GM12878 (cell line): ENCODE results near the gene WWOX. TPM values are rescaled to one million over a fixed set of nuclear protein-coding genes. Genes with fewer than 3 reads are reported as not detected.

Source experiments
- ATAC-seq: fragments of 200-7000 bp; cut with Tn5 transposase; 3 replicates; pipeline ENCODE4 v1.9.1; 2020; ENCODE audit warnings: mild to moderate bottlenecking, moderate library complexity
- BruUV-seq: library from RNA; stranded (reverse); fragments of 400-500 nt; replicated peaks from 2 replicates; lab custom pipeline; 2021; lab: Mats Ljungman, UMichigan
- CTCF ChIA-PET: fragments of 300-600 bp; sonication (Branson Sonifier 250); formaldehyde crosslinking; extraction: SDS; loops from one replicate; lab custom pipeline; 2021; ENCODE audit warnings: inconsistent platforms; lab: Yijun Ruan, JAX
- POLR2A ChIA-PET: fragments of 350-600 bp; formaldehyde crosslinking; extraction: SDS; loops from one replicate; lab custom pipeline; 2021; ENCODE audit warnings: inconsistent platforms; lab: Charles Lee
- RAD21 ChIA-PET: fragments of 300-600 bp; sonication (Branson Sonifier 250); formaldehyde crosslinking; loops from one replicate; lab custom pipeline; 2023; ENCODE audit warnings: antibody characterized with exemption; ENCODE audit not compliant: unreplicated experiment; lab: Charles Lee
- SMC1A ChIA-PET: fragments of 300-600 bp; sonication (Branson Sonifier 250); formaldehyde crosslinking; loops from one replicate; lab custom pipeline; 2023; ENCODE audit not compliant: unreplicated experiment, uncharacterized antibody; lab: Charles Lee
- DNase-seq: peaks from one replicate; pipeline ENCODE4 v3.0.0-alpha.2; 2011; ENCODE audit warnings: low read depth, low spot score
- FAIRE-seq: peaks from 3 replicates; lab custom pipeline; 2011; peaks lifted over from hg19 to GRCh38; lab: Jason Lieb, UNC
- H2AFZ ChIP-seq: 2 replicates; pipeline ENCODE4 v1.6.0; 2011; ENCODE audit warnings: low read depth, low read length, control low read depth; ENCODE audit not compliant: control insufficient read depth
- H3K27ac ChIP-seq: 2 replicates; pipeline ENCODE4 v1.5.1; 2011; ENCODE audit warnings: control low read depth; ENCODE audit not compliant: control insufficient read depth, insufficient read depth
- H3K27me3 ChIP-seq, 2 experiments: replicated peaks in 1 of 2; 2 replicates each; pipeline versions ENCODE4 v1.6.0 to v1.6.1; 2011; ENCODE audit warnings: low read length in 1 of 2; ENCODE audit not compliant: control insufficient read depth in 2 of 2, insufficient read depth in 2 of 2
- H3K36me3 ChIP-seq, 2 experiments: 2 replicates each; pipeline ENCODE4 v1.5.1; 2011; ENCODE audit warnings: low read length in 1 of 2; ENCODE audit not compliant: control insufficient read depth in 2 of 2, insufficient read depth in 2 of 2
- H3K4me1 ChIP-seq: 2 replicates; pipeline ENCODE4 v1.6.1; 2011; ENCODE audit warnings: mild to moderate bottlenecking, low read length, moderate library complexity, mixed read lengths; ENCODE audit not compliant: control insufficient read depth, insufficient read depth
- H3K4me2 ChIP-seq: 2 replicates; pipeline ENCODE4 v1.6.0; 2011; ENCODE audit warnings: control low read depth; ENCODE audit not compliant: control insufficient read depth, insufficient read depth
- H3K4me3 ChIP-seq: fragments of 200-600 bp; sonication (generic); 2 replicates; pipeline ENCODE4 v1.5.1; 2016
- H3K79me2 ChIP-seq: 2 replicates; pipeline ENCODE4 v1.6.0; 2011; ENCODE audit warnings: low read length; ENCODE audit not compliant: control insufficient read depth, insufficient read depth
- H3K9ac ChIP-seq: 2 replicates; pipeline ENCODE4 v1.8.0; 2011; ENCODE audit warnings: low read length, control low read depth, mixed read lengths; ENCODE audit not compliant: control insufficient read depth, insufficient read depth
- H3K9me3 ChIP-seq: replicated peaks from 3 replicates; pipeline ENCODE4 v1.5.1; 2011; ENCODE audit warnings: mild to moderate bottlenecking, low read length; ENCODE audit not compliant: control insufficient read depth, insufficient read depth
- H4K20me1 ChIP-seq: 2 replicates; pipeline ENCODE4 v1.6.0; 2011; ENCODE audit not compliant: control insufficient read depth, insufficient read depth
- CEBPZ ChIP-seq: fragments of 150-350 bp; IDR thresholded peaks from 2 replicates; pipeline ENCODE4 v1.6.1; 2016; ENCODE audit warnings: low read depth, low read length
- GATAD2B ChIP-seq: fragments of 450-650 bp; conservative IDR thresholded peaks from 2 replicates; pipeline ENCODE4 v1.6.1; 2017; ENCODE audit warnings: low read depth, mild to moderate bottlenecking, moderate library complexity
- HSF1 ChIP-seq: fragments of 150-350 bp; IDR thresholded peaks from 2 replicates; pipeline ENCODE4 v1.6.1; 2014; ENCODE audit warnings: mild to moderate bottlenecking, low read depth, low read length
- MLLT1 ChIP-seq: fragments of 450-650 bp; IDR thresholded peaks from 2 replicates; pipeline ENCODE4 v1.6.1; 2016; ENCODE audit warnings: mild to moderate bottlenecking
- NR2C1 ChIP-seq: fragments of 450-650 bp; IDR thresholded peaks from 2 replicates; pipeline ENCODE4 v1.6.1; 2017; ENCODE audit warnings: antibody characterized with exemption, mild to moderate bottlenecking, moderate library complexity
- POU2F2 ChIP-seq: IDR thresholded peaks from 3 replicates; pipeline ENCODE4 v1.6.1; 2011; ENCODE audit warnings: low read depth, mild to moderate bottlenecking, low read length, borderline replicate concordance
- SKIL ChIP-seq: fragments of 450-650 bp; IDR thresholded peaks from 2 replicates; pipeline ENCODE4 v1.6.1; 2017; ENCODE audit warnings: mild to moderate bottlenecking, low read depth, inconsistent platforms; ENCODE audit not compliant: poor library complexity, severe bottlenecking
- WGBS: methylation state at CpG from one replicate; pipeline ENCODE4 v1.1.6; 2016; ENCODE audit warnings: low lambda C conversion rate; ENCODE audit not compliant: insufficient replicate concordance, insufficient coverage; ENCODE audit errors: missing lambda C conversion rate; 5-methylcytosine and 5-hydroxymethylcytosine counted together
- in situ Hi-C: fragments of 300-500 bp; cut with MboI; formaldehyde crosslinking; loops from 9 replicates; pipeline ENCODE4 v1.14.3; 2018; ENCODE audit warnings: mixed read lengths
- intact Hi-C: fragments of 100-400 bp; cut with micrococcal nuclease; formaldehyde crosslinking; loops from one replicate; pipeline ENCODE4 v1.14.2; 2022; ENCODE audit not compliant: unreplicated experiment
- polyA plus RNA-seq, 11 experiments: library from polyadenylated mRNA; depleted of rRNA in 4 of 11; unstranded in 6 of 11; stranded (reverse) in 5 of 11; fragments of >200 nt; fragmentation: Nextera tagmentation in 4 of 11; fragmentation: Illumina TruSeq in 1 of 11; extraction: Ambion mirVana in 4 of 11; extraction: Trizol in 1 of 11; gene quantifications; 1 replicate in 1 of 11; 2 replicates in 10 of 11; pipeline versions ENCODE4 v1.2.1 to v1.2.3, GENCODE V29; 2011 to 2016; ENCODE audit warnings: inconsistent platforms in 2 of 11, missing spikeins in 2 of 11, low read depth in 1 of 11
- total RNA-seq, 4 experiments: library from RNA; depleted of rRNA in 3 of 4; stranded (reverse); fragments of >200 nt in 3 of 4; fragmentation: Illumina TruSeq in 1 of 4; extraction: Trizol in 1 of 4; gene quantifications; 2 replicates each; pipeline versions ENCODE4 v1.2.1 to v1.2.3, GENCODE V29; 2013 to 2021

Gene WWOX
- total and polyA plus RNA-seq, 10 of the 15 experiments (the other 5 are each of a cell fraction or from before 2014, with no cell fraction given) = 2.8 to 24.4 (median 17.8) TPM

- in situ Hi-C loops (no loop called here), intact Hi-C loops (no loop called here)
- DNase-seq = no peak
- Histone ChIP-seq H3K4me2 (no peak overlapping the region), H3K36me3 (no peaks in the 10 kb centered on the region), H4K20me1 (no peaks in the 10 kb centered on the region), H3K27ac (no peak overlapping the region), H3K79me2 (no peaks in the 10 kb centered on the region), H3K27me3 (no peaks in the 10 kb centered on the region; a peak in 2 of 4 replicates), H2AFZ (no peak overlapping the region), H3K4me3 (no peak overlapping the region), H3K9ac (no peak overlapping the region), H3K4me1 (no peaks in the 10 kb centered on the region), H3K9me3 (peaks cover 2% of the 10 kb centered on the region; the same call in 1 of the 3 replicates)
- no TSS peak for BruUV-seq
- no peak for ATAC-seq
- no peak for TF ChIP-seq GATAD2B
- TF ChIP-seq POU2F2 = no peak
- TF ChIP-seq SKIL = no peak
- TF ChIP-seq MLLT1 = no peak
- no peak for TF ChIP-seq NR2C1
- TF ChIP-seq CEBPZ = no peak
- no peak for TF ChIP-seq HSF1
- FAIRE-seq = no peak
- SMC1A ChIA-PET = no interaction called here
- POLR2A ChIA-PET = no interaction called here
- CTCF ChIA-PET = no interaction called here
- RAD21 ChIA-PET = no interaction called here
- 20% methylated on average over 5 of the region's 5 CpGs for WGBS
Measured at GRCh38 chr16:79188739-79189122, 1089.3 kb downstream of the WWOX start.
